Measurements from ENCODE around the gene NDUFS7. TPM values are rescaled to one million over a fixed set of nuclear protein-coding genes. Genes with fewer than 3 reads are reported as not detected.

The NDUFS7 gene
- total RNA-seq, 4 donors from 2014 or later: 108 to 217 (median 128) TPM

- no peak for TF ChIP-seq CTCF (IDR thresholded peaks at IDR 0.05)
- no peak for TF ChIP-seq POLR2A (IDR thresholded peaks at IDR 0.05)
- no peak for DNase-seq (ENCODE audit: low spot score in 2 of 2)
- no peak overlapping the region for H3K4me3 ChIP-seq (ENCODE audit: low read depth, poor library complexity, severe bottlenecking)
- intact Hi-C loops (cut with DNase I; ENCODE audit: low total_unique reads): no loop called here
- 78 to 84% methylated on average over 10 of the region's 10 CpGs for WGBS, 2 donors
These were observed 20.1 kb upstream of the NDUFS7 start for GRCh38 chr19:1363599-1363998.

DNA sequence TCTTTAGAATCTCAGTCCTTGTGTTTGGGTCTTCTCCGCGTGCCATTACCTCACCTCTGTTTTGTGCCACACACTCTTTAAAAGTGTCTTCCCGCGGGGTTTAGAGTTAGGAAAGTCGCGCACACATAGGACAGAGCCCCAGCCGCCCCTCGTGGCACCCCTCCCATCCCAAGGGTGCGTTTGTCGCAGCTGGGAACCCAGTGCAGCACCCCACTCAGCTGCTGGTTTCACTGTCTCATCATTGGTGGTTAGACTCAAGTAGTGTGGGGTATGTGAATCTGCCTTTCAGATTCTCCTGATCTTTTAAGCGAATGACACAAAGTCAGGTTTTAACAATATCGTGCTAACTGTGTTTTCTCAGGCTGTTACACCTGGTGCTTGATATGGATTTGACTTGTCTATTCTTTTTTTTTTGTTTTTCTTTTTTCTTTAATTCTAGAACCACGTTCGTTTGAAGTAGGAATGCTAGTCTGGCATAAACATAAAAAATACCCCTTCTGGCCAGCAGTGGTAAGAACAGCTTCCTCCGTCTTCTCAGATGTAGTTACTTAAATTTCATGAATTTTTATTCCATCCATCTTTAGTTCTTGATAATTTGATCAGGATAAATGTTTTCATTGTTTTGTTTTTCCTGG lies 19.5 kb upstream of the NDUFS7 start:
- WGBS, 2 donors: 80 to 85% methylated on average over 15 of the region's 15 CpGs
- intact Hi-C loops (cut with DNase I; ENCODE audit: low total_unique reads): no loop called here
- no peak overlapping the region for H3K4me3 ChIP-seq (ENCODE audit: low read depth, poor library complexity, severe bottlenecking)
- TF ChIP-seq POLR2A (IDR thresholded peaks at IDR 0.05) (no peak), CTCF (IDR thresholded peaks at IDR 0.05) (no peak)
- DNase-seq (ENCODE audit: low spot score in 2 of 2): no peak

GRCh38 chr19:1365319-1366269 lies 18.1 kb upstream of the NDUFS7 start:
- DNase-seq (ENCODE audit: low spot score in 2 of 2): no peak
- WGBS, 2 donors: 85 to 88% methylated on average over 37 of the region's 37 CpGs
- TF ChIP-seq POLR2A (IDR thresholded peaks at IDR 0.05) (no peak), CTCF (IDR thresholded peaks at IDR 0.05) (no peak)
- intact Hi-C loops (cut with DNase I; ENCODE audit: low total_unique reads): no loop called here
- no peak overlapping the region for H3K4me3 ChIP-seq (ENCODE audit: low read depth, poor library complexity, severe bottlenecking)

- intact Hi-C loops (cut with DNase I; ENCODE audit: low total_unique reads): no loop called here
- 89 to 94% methylated on average over 10 of the region's 10 CpGs for WGBS, 2 donors
- no peak overlapping the region for H3K4me3 ChIP-seq (ENCODE audit: low read depth, poor library complexity, severe bottlenecking)
These were observed 17.4 kb upstream of the NDUFS7 start for GRCh38 chr19:1366296-1366695.

More at GRCh38 chr19:1366296-1366695, 17.4 kb upstream of the NDUFS7 start:
- no peak for DNase-seq (ENCODE audit: low spot score in 2 of 2)
- no peak for TF ChIP-seq CTCF (IDR thresholded peaks at IDR 0.05)
- no peak for TF ChIP-seq POLR2A (IDR thresholded peaks at IDR 0.05)
